Kidney capillary endothelial cell (primary cell): ENCODE data around the gene ABTB1.

Experiments
- DNase-seq: peaks from one replicate; pipeline ENCODE4 v3.0.0-alpha.2; 2018; ENCODE audit warnings: low spot score

Gene ABTB1

GRCh38 chr3:127672429-127673190 is at the start of gene ABTB1:
Gene ABTB1 (plus strand): TSS chr3:127672952. CDS start chr3:127673026, 74 bp downstream.
- DNase-seq = peak; percentile 47

GRCh38 chr3:127624063-127624462 is 48.7 kb upstream of the ABTB1 start:
- DNase-seq = no peak

DNA sequence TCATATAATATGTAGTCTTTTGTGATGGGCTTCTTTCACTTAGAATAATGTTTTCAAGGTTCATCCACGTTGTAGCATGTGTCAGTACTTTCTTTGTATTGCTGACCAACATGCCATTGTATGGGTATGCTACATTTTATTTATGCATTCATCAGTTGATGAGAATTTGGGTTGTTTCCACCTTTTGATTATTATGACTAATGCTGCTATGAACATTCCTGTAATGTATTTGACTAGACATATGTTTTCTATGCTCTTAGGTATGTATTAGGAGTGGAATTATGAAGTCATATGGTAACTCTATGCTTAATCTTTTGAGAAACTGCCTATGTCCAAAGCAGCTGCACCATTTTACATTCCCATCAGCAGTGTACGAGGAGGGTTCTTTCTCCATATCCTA is 46.9 kb upstream of the ABTB1 start:
- DNase-seq = no peak

DNA sequence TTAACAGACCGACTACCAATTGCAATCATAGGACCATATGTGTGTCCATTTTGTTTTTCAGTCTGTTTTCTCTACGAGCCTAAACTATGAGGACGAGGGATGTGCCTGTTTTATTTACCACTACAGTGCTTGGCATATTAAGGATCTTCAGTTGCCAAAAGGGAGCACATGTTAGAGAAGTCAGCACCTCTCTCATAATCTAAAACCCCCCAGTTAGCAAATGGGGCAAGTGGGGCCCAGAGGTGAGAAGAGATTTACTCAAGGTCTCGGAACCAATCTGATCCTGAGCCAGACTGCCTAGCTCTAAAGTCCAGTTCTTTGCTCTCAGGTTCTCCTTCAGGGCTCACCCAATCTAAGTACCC is 44.3 kb upstream of the ABTB1 start:
- DNase-seq = no peak

DNA sequence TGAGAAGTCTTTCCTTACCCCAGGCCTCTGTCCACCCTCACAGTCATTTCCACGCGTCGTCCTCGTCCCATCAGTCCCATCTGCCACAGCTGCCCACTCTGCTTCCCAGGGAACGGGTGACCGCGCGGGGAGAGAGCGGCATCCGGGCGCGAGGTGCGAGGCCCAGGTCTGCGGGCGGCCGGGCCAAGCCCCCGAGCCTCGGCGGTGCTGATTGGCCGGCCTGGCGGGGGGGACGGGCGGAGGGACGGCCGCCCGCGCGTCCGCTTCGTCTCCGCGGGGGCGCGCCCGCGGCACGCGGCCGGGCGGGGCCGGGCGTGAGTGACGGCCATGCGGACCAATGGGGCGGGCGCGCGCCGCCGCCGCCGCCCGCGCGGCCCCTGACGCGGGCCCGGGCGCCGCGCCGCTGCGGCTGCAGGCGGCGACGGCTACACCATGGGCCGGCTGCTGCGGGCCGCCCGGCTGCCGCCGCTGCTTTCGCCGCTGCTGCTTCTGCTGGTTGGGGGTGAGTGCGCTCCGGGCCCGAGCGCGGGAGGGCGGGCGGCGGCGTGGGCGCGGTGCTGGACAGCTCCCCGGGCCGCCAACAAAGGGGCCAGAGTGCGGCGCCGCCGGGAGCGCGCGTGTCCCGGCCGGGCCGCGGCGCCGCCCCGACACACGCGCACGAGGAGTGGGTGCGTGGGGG is 43.8 kb upstream of the ABTB1 start, which contains the start of gene PODXL2:
TSS of gene PODXL2 (plus strand) at position 398 of the 679 bp plus-strand sequence. CDS start at position 433, 35 bp downstream.
- DNase-seq = peak; percentile 32

GRCh38 chr3:127629467-127630403 is 43.0 kb upstream of the ABTB1 start:
- no peak for DNase-seq

DNA sequence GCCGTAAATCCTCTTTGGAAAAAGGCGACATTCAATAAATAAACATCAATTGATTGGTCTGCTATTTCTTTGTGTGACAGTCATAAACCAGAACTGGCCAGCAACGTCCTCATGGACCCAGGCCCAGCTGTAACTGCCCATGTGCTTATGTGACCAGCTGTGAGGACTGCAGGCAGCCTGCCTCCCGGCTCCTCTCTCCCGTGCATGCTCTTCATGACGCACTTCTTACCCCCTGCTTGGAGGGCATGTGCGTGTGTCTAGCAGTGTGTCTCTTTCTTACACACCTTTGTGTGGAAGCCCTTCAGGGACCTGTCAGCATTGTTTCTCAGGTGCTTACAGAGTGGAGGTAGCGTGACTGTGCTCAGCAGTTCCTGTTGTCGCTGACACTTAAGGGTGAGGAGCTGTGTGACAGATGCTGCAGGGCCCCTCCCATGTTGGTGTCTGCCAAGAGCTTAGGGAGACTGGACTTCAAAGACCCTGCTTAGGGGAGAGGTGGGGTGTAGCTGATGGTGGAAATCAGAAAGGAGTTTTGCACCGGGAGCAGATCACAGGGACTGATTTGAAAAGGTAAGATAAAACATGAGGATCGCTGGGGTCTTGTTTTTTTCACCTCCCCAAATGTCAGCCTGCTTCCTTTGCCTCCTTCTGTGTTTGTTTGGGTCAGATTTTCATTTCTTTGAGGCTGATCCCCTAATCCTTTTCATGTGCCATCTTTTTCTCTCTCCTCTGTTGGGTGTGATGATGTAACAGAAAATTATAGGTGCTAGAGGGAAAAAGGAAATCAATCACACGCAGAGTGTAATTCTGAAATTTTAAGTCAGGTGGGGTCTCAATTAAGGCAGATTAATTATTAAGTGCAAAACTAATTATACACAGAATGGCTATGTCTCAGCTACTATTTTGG is 41.7 kb upstream of the ABTB1 start:
- no peak for DNase-seq

GRCh38 chr3:127632035-127632820 is 40.5 kb upstream of the ABTB1 start:
- DNase-seq = no peak

GRCh38 chr3:127634653-127635052 is 38.1 kb upstream of the ABTB1 start:
- DNase-seq = no peak

GRCh38 chr3:127637546-127637945 is 35.2 kb upstream of the ABTB1 start:
- DNase-seq = no peak

- DNase-seq = no peak
Observed at GRCh38 chr3:127637971-127638370, 34.8 kb upstream of the ABTB1 start.

- DNase-seq = no peak
Observed at GRCh38 chr3:127639173-127640041, 33.3 kb upstream of the ABTB1 start.

- no peak for DNase-seq
Observed at GRCh38 chr3:127640042-127640355, 32.8 kb upstream of the ABTB1 start.

DNA sequence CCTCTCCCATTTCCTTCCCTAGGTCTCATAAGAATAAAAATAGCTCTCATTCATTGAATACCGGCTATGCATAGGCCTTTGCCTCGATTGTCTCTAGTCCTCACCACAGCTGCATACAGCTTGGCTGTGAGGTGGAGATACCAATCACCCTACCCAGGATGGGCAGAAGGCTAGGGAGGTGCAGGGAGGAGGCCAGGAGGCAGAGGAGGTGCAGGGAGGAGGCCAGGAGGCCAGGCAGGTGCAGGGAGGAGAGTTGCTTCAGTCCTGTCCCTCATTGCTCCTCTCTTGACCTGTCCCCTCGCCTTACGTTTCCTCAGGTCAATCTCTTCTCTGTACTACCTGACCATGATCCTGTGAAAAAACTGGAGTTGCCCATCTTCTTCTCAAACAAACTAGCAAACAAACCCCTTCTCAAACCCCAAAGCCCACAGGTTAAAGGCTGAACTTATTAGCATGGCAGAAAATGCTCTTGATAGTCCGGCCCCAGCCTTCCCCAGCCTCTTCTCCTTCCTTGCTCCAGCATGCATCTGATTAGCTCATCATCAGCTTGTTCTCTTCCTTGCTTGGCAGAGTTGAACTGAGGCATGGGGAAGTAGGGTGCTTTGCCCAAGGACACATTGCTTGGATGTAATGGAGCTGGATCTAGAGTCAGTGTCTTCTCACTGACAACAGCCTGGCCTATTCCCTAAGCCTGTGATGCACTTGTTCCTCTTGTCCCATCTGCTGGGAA is 27.9 kb upstream of the ABTB1 start:
- no peak for DNase-seq

DNA sequence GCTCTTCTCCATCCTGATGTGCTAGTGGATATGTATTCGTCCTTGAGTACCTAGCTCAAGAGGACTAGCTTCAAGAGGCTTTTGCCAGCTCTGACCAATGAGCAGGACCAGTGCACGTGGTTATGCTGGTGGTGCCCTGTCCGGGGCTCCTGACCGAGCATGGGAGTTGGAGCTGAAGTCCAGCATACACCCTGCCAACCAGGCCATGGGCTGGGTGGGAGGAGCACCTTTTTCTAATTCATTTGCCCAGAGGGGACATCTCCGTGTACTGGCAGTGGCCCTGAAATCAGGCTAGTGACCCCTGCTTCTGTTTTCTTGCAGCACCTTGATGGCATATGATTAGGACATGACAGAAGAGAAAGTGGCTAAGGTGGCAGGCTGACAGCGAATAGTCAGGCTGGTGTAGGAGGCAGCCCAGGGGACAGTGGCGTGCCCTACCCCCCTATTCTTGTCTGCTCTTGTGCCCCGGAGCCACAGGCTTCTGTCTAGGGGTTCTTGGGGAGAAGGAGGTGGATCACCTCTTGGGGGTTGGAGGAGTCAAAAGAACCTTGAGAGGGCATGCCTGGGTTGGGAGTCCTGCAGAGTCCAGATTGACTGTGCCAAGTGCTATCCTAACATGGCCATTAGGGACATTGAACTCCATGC is 27.3 kb upstream of the ABTB1 start:
- no peak for DNase-seq

- DNase-seq = no peak
Observed at GRCh38 chr3:127646501-127647046, 26.2 kb upstream of the ABTB1 start.

GRCh38 chr3:127647166-127647844 is 25.4 kb upstream of the ABTB1 start:
- no peak for DNase-seq

GRCh38 chr3:127647845-127648204 is 24.9 kb upstream of the ABTB1 start:
- no peak for DNase-seq
